Karpas-422 (cell line): Measurements from ENCODE around the gene MTA2. TPM values are rescaled to one million over a fixed set of nuclear protein-coding genes. Genes with fewer than 3 reads are reported as not detected.

Experiments used
- DNase-seq: peaks from one replicate; pipeline ENCODE4 v3.0.0-alpha.2; 2015
- H2AFZ ChIP-seq: fragments of 200-600 bp; sonication (generic); 2 replicates; pipeline ENCODE4 v1.6.1; 2014; ENCODE audit warnings: antibody characterized with exemption, low read length, mixed read lengths
- H3K27ac ChIP-seq: fragments of 200-600 bp; sonication (generic); 2 replicates; pipeline ENCODE4 v1.5.1; 2014; ENCODE audit warnings: mild to moderate bottlenecking, low read length, moderate library complexity
- H3K27me3 ChIP-seq: fragments of 200-600 bp; sonication (generic); 2 replicates; pipeline ENCODE4 v1.6.1; 2014; ENCODE audit warnings: low read length, mixed read lengths
- H3K36me3 ChIP-seq: fragments of 200-600 bp; sonication (generic); 2 replicates; pipeline ENCODE4 v1.6.1; 2014; ENCODE audit warnings: low read length, mixed read lengths; ENCODE audit not compliant: insufficient read depth
- H3K4me1 ChIP-seq: fragments of 200-600 bp; sonication (generic); 2 replicates; pipeline ENCODE4 v1.6.1; 2014; ENCODE audit warnings: mild to moderate bottlenecking, low read length, mixed read lengths
- H3K4me2 ChIP-seq: fragments of 200-600 bp; sonication (generic); 2 replicates; pipeline ENCODE4 v1.6.1; 2014; ENCODE audit warnings: low read length, low read depth, mild to moderate bottlenecking; ENCODE audit not compliant: poor library complexity, severe bottlenecking
- H3K4me3 ChIP-seq: fragments of 200-600 bp; sonication (generic); 2 replicates; pipeline ENCODE4 v1.5.1; 2014; ENCODE audit warnings: mild to moderate bottlenecking, antibody characterized with exemption, low read length, mixed read lengths
- H3K79me2 ChIP-seq: fragments of 200-600 bp; sonication (generic); 2 replicates; pipeline ENCODE4 v1.6.1; 2014; ENCODE audit warnings: mild to moderate bottlenecking, low read length, mixed read lengths
- H3K9ac ChIP-seq: fragments of 200-600 bp; sonication (generic); 2 replicates; pipeline ENCODE4 v1.6.0; 2014; ENCODE audit warnings: low read length
- H3K9me2 ChIP-seq: fragments of 200-600 bp; sonication (generic), shearing (Covaris generic); replicated peaks from 2 replicates; pipeline ENCODE4 v1.6.0; 2014; ENCODE audit warnings: mild to moderate bottlenecking, low read length, moderate library complexity; ENCODE audit not compliant: insufficient read depth
- H3K9me3 ChIP-seq: fragments of 300-700, 200-600 bp; sonication (generic); 2 replicates; pipeline ENCODE4 v1.6.1; 2014; ENCODE audit warnings: low read length, mixed read lengths
- H4K20me1 ChIP-seq: fragments of 200-600 bp; sonication (generic); 2 replicates; pipeline ENCODE4 v1.6.1; 2014; ENCODE audit warnings: mild to moderate bottlenecking, antibody characterized with exemption, low read length, low read depth; ENCODE audit not compliant: insufficient read depth
- total RNA-seq: library from RNA; depleted of rRNA; stranded (reverse); fragments of >200 nt; shearing (Covaris generic); gene quantifications from 2 replicates; pipeline ENCODE4 v1.2.3, GENCODE V29; 2014; ENCODE audit warnings: low replicate concordance

MTA2 gene
- total RNA-seq, 1 experiment from 2014 or later, result 60.2 TPM

- Histone ChIP-seq H3K4me3 (no peak overlapping the region), H3K27me3 (no peaks in the 10 kb centered on the region), H3K27ac (no peak overlapping the region), H3K4me1 (no peaks in the 10 kb centered on the region), H3K79me2 (peaks cover 9% of the 10 kb centered on the region), H3K9me2 (no peaks in the 10 kb centered on the region), H3K4me2 (no peak overlapping the region), H4K20me1 (no peaks in the 10 kb centered on the region), H3K9me3 (no peaks in the 10 kb centered on the region), H2AFZ (no peak overlapping the region), H3K9ac (no peak overlapping the region), H3K36me3 (peaks cover 17% of the 10 kb centered on the region)
- no peak for DNase-seq
Observed at GRCh38 chr11:62580959-62581715, 20.5 kb downstream of the MTA2 start.

- Histone ChIP-seq H3K27me3 (no peaks in the 10 kb centered on the region), H3K4me1 (peaks cover 15% of the 10 kb centered on the region), H3K9me2 (no peaks in the 10 kb centered on the region), H2AFZ (no peak overlapping the region), H3K9ac (no peak overlapping the region), H4K20me1 (no peaks in the 10 kb centered on the region), H3K79me2 (no peaks in the 10 kb centered on the region), H3K36me3 (peaks cover 10% of the 10 kb centered on the region; the same call in 1 of the 2 replicates), H3K4me2 (no peak overlapping the region), H3K9me3 (no peaks in the 10 kb centered on the region), H3K4me3 (no peak overlapping the region), H3K27ac (no peak overlapping the region)
- DNase-seq, result no peak
Observed at GRCh38 chr11:62579252-62579651, 22.4 kb downstream of the MTA2 start.

- DNase-seq, result no peak
- Histone ChIP-seq H3K27ac (no peak overlapping the region), H4K20me1 (no peaks in the 10 kb centered on the region), H3K36me3 (peaks cover 4% of the 10 kb centered on the region; the same call in 1 of the 2 replicates), H3K27me3 (no peaks in the 10 kb centered on the region), H3K4me1 (peaks cover 17% of the 10 kb centered on the region), H2AFZ (no peak overlapping the region), H3K4me2 (no peak overlapping the region), H3K9me2 (no peaks in the 10 kb centered on the region), H3K9ac (no peak overlapping the region), H3K4me3 (no peak overlapping the region), H3K79me2 (peaks cover 1% of the 10 kb centered on the region), H3K9me3 (no peaks in the 10 kb centered on the region)
Observed at GRCh38 chr11:62578541-62578940, 23.1 kb downstream of the MTA2 start.

DNA sequence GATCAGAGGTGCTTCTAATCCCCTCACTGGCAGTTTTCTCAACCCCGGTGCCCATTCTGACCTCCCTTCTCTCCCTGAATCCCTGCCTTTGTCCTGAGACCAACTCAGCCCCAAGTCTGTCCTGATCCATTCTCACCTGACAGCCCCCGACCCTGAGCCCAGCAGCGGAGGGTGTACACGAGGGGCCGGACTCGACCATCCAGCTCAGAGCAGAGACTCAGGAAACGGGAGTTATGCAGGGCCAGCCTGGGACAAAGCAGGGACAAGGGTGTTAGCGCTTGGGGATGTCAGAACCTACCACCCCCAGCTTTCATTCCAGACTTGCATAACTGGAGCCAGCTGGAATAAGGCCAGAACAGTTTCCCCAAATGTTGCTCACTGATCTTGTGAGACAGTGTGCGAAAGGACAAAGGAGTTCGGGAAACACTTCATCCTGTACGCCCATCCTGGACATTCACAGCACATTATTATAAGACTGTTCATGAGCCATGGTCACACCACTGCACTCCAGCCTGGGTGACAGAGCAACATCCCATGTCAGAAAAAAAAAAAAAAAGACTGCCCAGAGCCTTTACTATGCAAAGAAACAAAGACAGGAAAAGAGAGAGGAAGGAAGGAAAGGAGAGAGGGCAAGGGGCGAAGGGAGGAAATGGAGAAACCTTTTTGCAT lies 24.5 kb downstream of the MTA2 start:
- H3K9me2 ChIP-seq, result no peaks in the 10 kb centered on the region
- H2AFZ ChIP-seq, result no peak overlapping the region
- DNase-seq, result no peak

DNA sequence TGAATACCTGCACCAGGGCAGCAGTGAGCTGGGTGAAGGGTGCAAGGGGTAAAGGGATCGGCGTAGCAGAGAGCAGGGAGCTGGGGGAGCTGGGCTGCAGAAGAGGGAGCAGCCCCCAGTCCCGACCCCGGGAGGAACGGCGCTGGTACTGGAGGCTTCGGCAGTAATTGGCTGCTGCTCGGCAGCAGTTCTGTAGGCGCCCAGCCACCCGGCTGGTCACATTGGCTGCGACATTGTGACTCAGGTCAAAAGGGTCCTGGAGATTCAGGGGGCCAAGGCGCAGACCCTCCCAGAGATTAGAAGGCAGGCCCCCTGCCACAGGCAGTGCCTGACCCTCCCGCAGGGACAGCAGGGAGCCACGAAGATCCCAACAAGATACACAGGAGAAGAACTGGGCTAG lies 25.8 kb downstream of the MTA2 start:
- H3K9ac ChIP-seq, result peak overlapping the region; percentile 85; the same call in 1 of the 2 replicates
- peaks cover 29% of the 10 kb centered on the region for H3K4me1 ChIP-seq
- H3K79me2 ChIP-seq, result peaks cover 28% of the 10 kb centered on the region
- H3K4me3 ChIP-seq, result no peak overlapping the region
- H3K27ac ChIP-seq, result no peak overlapping the region
- no peak overlapping the region for H3K4me2 ChIP-seq
- H3K27me3 ChIP-seq, result no peaks in the 10 kb centered on the region
- H4K20me1 ChIP-seq, result peaks cover 16% of the 10 kb centered on the region
- H3K36me3 ChIP-seq, result peaks cover 20% of the 10 kb centered on the region
- no peak overlapping the region for H2AFZ ChIP-seq
- H3K9me3 ChIP-seq, result no peaks in the 10 kb centered on the region
- no peak for DNase-seq
- H3K9me2 ChIP-seq, result no peaks in the 10 kb centered on the region

More for the DNA sequence above, 24.5 kb downstream of the MTA2 start:
- Histone ChIP-seq H3K79me2 (peaks cover 15% of the 10 kb centered on the region), H3K27ac (no peak overlapping the region), H3K4me2 (no peak overlapping the region), H3K36me3 (peaks cover 7% of the 10 kb centered on the region), H3K4me1 (peaks cover 23% of the 10 kb centered on the region), H3K27me3 (no peaks in the 10 kb centered on the region), H3K9me3 (no peaks in the 10 kb centered on the region), H3K4me3 (no peak overlapping the region), H4K20me1 (peaks cover 4% of the 10 kb centered on the region; the same call in 1 of the 2 replicates), H3K9ac (no peak overlapping the region)

DNA sequence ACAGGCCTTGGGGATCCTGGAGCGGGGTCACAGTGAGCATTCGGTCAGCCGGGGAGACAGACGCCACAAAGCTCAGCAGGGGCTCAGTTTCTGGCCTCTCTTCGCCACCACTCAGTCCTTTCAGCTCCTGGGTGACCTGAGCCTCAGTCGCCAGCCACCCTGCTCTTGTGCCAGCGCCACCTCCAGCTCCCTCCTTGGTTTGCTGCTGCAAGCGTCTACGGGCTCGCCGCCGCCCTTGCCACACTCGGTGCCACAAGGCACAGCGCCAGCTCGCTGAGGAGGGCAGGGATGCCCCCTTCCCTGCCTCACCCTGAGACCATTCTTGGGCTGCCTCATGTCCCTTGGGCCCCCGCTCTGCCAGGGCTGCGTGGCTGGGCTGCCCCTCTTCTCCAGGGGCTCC lies 26.5 kb downstream of the MTA2 start:
- H3K4me3 ChIP-seq, result peak overlapping the region; percentile 67
- no peak for DNase-seq
- no peaks in the 10 kb centered on the region for H3K27me3 ChIP-seq
- H3K9me2 ChIP-seq, result no peaks in the 10 kb centered on the region
- H3K27ac ChIP-seq, result peak overlapping the region; percentile 55; the same call in 1 of the 2 replicates
- H3K4me2 ChIP-seq, result peak overlapping the region; percentile 86
- peaks cover 32% of the 10 kb centered on the region for H3K79me2 ChIP-seq
- peaks cover 16% of the 10 kb centered on the region for H4K20me1 ChIP-seq
- H3K9ac ChIP-seq, result peak overlapping the region; percentile 85
- H3K4me1 ChIP-seq, result peaks cover 29% of the 10 kb centered on the region
- no peaks in the 10 kb centered on the region for H3K9me3 ChIP-seq
- H2AFZ ChIP-seq, result no peak overlapping the region
- H3K36me3 ChIP-seq, result peaks cover 22% of the 10 kb centered on the region

- DNase-seq, result peak; percentile 63
- Histone ChIP-seq H3K9ac (peak overlapping the region; percentile 85), H3K36me3 (peaks cover 24% of the 10 kb centered on the region), H3K9me2 (no peaks in the 10 kb centered on the region), H2AFZ (0 out of 2 replicates have a peak overlapping the region, but pooled peaks have one; percentile 32), H3K27me3 (no peaks in the 10 kb centered on the region), H3K4me3 (peak overlapping the region; percentile 67), H3K79me2 (peaks cover 35% of the 10 kb centered on the region), H3K9me3 (no peaks in the 10 kb centered on the region), H3K4me2 (peak overlapping the region; percentile 86), H3K4me1 (peaks cover 29% of the 10 kb centered on the region), H4K20me1 (peaks cover 16% of the 10 kb centered on the region), H3K27ac (peak overlapping the region; percentile 55)
Observed at GRCh38 chr11:62574363-62575071, 27.1 kb downstream of the MTA2 start.
